HG03280 (cell line): ENCODE results near the gene FAH.
A peak's percentile ranks its signal among the peaks of the same experiment; 100 is the strongest.
"Not testable (repeated sequence)": the region's sequence is repeated elsewhere in the genome, so short reads cannot be mapped to it uniquely, and the experiment has no call there.

Source experiments
- ATAC-seq: cut with Tn5 transposase; IDR thresholded peaks from one replicate; pipeline ENCODE4 v1.9.1; 2021; ENCODE audit warnings: mild to moderate bottlenecking, moderate library complexity; ENCODE audit not compliant: unreplicated experiment

Gene FAH

DNA sequence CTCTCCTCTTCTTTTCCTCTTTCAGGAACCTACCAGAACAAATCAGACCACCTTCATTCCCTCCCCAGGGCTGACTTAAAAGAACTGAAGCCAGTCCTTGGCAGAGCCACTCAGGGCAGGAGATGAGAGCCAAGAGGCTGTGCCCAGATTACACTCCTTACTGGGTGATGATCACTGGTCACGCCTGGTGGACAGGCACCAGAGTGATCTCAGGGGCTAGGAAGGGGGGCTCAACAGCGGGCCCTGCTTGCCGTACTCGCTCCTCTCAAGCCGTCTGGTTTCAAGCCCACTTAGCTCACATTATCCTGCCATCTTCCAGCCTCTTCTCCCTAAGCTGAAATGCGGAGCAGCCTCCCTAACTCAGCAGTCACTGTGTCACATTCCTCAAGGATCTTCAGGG lies 1.7 kb upstream of the FAH start:
- no peak for ATAC-seq

DNA sequence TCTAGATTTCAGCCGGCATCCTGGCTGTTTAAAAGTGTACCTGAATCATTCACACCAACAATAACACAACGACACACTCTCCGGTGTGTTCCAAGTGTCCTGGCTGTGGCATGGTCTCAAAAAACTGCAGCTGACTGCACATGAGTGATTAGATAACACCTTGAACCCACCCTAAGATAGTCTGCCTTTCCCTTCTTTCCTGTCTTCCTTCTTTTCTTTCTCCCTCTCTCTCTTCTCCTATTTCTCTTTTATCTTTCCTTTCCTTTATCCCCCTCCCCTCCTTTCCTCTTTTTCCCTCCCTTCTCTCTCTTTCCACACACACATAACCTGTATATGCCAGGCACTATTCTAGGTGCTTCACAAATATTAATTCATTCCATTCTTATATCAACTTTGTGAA lies 1.2 kb upstream of the FAH start:
- ATAC-seq = no peak

DNA sequence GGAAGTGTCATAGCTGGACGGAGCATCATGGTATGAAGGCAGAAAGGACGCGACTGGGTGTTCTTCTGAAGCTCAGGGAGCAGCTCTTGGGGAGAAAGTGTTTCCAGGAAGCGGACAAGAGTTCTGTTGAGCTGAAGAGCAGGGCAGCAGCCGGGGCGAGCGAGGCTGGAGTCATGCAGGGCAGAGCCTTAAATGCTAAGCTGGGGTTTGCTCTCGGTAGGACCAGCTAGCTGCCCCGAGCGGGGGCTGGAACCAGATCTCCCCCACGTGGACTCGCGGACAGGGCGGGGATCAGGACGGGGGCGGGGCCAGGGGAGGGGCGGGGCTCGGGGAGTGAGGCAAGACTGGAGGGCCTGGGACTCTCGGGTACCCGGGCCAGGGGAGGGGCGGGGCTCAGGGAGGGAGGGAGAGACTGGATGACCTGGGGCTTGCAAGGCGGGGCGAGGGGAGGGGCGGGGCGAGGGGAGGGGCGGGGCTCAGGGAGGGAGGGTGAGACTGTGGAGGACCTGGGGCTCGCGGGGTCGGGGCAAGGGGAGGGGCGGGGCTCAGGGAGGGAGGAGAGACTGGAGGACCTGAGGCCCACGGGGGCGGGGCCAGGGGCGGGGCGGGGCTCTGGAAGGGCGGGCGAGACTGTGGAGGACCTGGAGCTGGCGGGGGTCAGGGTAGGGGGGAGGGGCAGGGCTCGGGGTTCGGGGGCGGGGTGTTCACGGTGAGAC lies 461 bp upstream of the FAH start:
- ATAC-seq = peak; percentile 73

DNA sequence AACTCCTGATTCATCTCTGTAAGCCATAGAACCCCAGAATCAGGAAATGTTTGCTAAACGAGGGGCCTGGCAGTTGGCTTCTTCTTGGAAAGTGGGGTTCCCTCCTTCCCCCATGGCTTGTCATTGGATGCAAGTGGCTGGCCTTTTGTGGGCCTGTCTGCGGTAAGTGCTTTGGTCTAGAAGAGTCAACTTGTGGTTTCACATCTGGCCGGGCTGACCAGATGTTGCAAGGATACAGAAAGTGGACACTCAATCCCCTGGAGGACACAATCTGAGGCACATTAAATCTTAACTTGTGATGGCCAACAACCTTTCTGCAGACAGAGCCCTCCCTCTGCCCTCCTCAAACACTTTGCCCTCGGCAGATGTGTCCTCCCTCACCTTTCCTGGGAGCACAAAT lies 1.1 kb downstream of the FAH start:
- ATAC-seq = no peak

DNA sequence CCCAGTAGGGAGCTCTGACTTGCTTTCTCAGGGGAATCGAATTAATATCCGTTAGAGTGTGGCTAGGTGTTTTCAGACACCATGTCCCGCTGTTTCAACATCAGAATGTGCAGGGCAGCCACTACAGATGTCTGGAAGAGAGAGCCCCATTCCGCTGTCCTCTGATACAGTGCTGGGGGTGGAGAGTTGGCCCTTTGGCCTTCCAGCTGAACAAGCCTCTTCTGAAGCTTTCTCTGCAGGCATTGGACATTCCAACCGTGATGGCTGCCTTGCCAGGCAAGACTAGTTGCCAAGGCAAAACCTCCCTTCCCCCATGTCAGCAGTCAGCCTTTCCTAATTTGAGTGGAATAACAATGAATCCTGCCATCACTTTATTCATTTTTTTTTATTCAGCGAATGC lies 1.5 kb downstream of the FAH start:
- no peak for ATAC-seq

DNA sequence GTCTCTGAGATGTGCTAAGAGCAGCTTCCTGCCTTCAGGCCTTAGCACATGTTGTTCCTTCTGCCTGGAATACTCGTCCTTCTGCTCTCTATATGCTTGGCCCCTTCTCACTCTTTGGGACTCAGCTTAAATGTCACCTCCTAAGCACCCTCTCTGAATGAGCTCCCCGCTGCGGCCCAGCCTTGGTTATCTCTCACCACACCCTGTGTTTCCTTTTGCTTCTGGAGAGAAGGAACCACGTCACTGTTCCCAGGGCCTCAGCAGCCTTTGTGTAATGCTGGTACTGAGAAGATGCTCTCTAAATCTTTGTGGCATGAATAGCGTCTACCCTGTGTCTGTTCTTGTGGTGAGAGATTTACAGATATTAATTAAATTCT lies 2.2 kb downstream of the FAH start:
- ATAC-seq = no peak

DNA sequence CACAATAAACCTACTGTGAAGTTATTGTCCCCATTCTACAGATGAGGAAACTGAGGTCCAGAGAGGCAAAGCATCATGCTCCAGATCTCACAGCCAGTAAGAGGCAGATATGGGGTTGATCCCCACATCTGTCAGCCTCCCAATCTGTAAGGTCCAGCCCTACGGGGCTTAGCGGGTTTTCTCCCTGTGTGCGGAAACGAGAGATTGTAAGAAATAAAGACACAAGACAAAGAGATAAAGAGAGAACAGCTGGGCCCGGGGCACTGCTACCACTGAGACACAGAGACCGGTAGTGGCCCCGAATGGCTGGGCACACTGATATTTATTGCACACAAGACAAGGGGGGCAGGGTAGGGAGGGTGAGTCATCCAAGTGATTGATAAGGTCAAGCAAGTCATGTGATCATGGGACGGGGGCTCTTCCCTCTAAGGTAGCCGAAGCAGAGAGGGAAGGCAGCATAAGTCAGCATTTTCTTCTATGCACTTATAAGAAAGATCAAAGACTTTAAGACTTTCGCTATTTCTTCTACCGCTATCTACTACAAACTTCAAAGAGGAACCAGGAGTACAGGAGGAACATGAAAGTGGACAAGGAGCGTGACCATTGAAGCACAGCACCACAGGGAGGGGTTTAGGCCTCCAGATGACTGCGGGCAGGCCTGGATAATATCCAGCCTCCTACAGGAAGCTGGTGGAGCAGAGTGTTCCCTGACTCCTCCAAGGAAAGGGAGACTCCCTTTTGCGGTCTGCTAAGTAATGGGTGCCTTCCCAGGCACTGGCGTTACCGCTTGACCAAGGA lies 2.8 kb downstream of the FAH start:
- not testable (repeated sequence) for ATAC-seq

DNA sequence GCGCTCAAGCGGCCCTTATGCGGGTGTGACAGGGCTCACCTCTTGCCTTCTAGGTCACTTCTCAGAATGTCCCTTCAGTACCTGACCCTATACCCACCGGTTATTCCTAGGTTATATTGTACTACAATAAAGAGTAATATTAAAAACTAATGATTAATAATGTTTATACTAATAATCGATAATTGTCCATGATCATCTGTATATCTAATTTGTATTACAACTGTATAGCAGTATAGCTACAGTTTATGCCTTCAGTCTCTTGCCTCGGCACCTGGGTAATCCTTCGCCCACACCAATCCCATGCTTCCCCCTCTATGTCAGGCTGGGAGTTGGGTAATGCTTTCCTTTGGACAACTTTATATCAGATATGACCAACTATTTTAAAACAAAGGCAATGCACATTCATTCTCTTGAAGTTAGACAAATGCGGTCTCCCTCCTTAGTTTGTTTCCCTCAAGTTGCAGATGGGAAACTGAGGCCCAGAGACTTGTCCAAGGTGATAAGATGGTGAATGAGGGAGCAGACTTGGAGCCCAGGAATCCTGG lies 3.4 kb downstream of the FAH start:
- no peak for ATAC-seq

DNA sequence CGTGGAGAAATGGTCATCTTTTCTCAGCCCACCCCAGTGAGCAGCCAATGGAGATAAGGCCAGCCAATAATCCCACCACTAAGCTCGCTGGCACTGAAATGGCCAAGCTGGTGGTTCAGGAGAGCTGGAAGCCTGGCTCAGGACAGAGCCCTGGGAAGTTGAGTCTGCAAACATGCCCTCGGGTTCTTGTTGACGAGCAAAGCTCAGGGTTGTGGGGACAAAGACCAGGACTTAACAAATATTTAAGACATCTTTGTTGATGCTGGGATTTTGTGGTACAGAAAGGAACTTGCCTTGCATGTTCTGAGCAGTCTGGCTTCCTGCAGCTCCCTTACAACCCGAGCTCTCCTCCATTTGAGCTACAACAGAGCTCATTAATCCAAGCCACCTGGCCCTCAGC lies 4.4 kb downstream of the FAH start:
- no peak for ATAC-seq

DNA sequence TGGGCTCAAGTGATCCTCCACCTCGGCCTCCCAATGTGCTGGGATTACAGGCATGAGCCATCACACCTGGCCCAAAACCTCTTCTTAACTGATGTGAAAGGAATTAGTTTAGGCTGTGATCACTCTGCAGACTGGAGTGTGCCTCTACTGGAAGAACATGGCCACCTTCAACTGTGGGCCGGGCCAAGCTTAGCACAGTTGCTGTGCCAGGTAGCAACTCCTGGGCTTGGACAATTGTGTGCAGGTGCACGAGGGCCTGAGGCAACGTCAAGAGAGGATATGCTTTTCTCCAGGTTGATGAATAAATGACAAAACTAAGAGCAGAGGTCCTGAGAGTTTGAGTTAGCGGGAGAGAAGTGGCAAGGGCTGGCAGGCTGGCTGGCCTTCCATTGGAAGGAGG lies 6.5 kb downstream of the FAH start:
- no peak for ATAC-seq

DNA sequence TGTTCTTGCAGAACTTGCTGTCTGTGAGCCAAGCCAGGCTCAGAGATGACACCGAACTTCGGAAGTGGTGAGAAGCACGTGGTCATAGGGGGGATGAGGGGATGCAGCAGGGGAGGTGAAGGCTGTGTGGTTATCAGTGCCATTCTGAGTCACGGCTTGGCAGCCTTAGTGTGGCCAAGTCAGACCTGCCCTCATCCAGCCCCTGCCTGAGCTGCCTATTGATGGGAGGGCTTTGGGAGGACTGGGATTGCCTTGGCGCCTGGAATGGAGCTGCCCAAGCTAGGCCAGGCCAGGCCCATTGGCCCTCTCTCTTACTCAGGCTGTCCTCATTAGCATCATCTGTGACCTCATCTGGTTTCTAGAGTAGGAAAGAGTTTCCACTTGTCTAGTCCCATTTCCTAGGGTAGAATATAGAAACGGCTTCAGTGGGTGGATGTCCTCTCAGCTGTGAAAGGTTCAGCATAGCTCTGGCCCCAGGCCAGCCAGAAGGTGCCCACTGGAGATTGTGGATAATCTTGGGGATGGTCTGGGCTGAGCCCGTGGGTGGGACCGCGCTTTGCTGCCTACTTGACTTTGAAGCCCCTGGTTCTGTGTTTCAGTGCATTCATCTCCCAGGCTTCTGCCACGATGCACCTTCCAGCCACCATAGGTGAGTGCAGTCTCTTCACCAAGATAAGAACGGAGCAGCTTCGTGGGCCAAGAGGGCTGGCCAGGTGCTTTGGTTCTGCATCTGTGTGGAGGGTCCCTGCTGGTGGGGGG lies 7.2 kb downstream of the FAH start:
- ATAC-seq = no peak

DNA sequence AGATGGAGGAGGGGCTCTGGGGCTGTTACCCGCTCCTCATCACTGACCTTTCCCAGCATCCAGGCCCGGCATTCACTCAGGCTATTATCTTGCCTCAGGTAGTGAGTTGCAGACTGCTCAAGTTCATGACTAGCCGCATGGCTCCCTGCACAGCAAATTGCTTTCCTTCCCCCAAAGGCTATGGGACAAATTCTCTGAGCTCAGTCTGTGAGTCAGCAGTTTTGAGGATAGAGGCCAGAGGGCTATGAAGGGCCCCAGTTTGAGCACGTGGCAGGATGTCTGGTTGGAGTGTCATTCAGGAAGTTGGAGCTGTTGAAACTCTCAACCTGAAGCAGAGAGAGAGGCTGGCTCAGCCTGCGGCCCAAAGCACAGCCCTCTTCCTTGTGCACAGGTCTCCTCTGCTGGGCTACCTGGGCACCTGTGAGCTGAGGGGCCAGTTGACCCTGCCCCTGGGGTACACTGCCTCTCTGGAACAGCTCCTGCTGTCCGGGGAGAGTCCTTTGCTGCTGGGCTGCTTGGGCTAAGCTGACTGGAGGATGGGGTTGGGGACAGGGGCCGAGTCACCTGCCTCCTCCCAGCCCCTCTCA lies 7.9 kb downstream of the FAH start:
- ATAC-seq = no peak

DNA sequence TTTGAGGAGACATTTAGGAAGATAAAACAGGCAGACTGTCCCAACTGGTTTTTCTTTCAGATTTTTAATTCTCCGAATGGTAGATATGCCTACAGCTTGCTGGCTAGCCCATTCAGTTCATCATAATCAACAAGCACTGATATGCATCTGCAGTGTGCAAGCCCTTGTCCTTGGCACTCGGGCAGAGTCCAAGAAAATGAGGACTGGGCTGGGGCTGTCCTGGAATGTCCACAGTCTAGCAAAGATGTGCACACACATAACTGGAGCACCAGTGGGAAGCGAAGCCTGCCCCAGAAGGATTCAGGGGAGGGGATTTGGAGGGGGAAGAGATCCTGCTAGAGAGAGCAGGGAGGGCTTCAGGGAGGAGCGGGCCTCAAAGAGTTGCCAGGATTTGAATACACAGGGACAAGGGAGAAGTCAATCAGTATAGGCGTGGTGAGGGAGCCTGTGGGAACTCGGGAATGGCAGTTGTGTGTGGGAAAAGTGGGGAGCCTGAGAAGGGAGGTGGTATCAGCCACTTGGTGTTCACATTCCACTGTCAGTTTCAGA lies 8.7 kb downstream of the FAH start:
- ATAC-seq = no peak

DNA sequence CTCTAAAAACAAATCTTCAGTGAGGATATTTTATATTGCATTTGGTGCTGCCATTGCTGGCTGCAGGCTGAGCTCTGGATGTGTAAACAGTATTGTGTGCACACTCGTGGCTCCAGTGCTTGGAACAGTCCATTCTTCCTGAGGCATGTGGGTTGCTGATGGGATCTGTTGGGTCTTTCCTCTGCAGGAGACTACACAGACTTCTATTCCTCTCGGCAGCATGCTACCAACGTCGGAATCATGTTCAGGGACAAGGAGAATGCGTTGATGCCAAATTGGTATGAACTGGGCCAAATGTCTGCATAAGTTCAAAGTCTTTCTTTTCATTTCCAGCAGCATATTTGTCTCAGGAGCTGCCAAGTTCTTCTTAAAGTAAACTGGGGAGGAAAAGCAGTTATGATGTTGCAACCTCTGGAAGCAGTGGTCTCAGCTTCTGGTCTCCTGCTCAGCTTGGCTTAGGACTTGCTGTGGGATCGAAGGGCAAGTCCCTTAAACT lies 9.3 kb downstream of the FAH start:
- ATAC-seq = no peak

DNA sequence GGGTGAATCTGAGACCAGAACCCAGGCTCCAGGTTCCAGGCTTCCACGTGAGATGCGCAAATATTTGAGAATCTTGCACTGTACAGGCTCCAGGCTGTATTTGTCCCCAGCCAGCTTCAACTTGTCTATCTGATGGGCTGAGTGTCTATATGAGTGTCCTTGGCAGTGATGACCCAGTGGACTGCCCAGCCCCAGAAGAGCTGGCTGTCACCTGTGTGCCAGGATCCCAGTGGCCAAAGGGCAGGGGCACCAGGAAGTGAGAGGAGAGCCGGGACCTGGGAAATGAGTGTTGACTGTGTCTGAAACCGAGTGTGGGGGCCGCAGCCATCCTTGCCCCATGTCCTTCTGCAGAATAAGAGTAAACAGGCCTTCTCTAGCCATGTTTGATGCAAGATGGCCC lies 10.4 kb downstream of the FAH start:
- ATAC-seq = no peak

DNA sequence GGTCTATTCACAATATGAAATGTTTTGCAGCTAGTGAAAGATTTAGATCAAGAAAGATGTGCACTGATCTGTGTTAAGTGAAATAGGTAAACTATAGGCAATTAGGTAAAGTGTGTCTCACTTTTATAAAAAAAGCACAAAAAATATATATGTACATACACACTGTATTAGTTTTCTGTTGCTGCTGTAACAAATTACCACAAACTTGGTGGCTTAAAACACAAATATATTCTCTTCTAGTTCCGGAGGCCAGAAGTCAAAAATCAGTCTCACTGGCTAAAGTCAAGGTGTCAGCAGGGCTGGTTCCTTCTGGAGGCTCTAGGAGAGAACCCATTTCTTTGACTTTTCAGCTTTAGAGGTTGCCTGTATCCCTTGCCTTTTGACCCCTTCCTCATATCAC lies 11.1 kb downstream of the FAH start:
- no peak for ATAC-seq

DNA sequence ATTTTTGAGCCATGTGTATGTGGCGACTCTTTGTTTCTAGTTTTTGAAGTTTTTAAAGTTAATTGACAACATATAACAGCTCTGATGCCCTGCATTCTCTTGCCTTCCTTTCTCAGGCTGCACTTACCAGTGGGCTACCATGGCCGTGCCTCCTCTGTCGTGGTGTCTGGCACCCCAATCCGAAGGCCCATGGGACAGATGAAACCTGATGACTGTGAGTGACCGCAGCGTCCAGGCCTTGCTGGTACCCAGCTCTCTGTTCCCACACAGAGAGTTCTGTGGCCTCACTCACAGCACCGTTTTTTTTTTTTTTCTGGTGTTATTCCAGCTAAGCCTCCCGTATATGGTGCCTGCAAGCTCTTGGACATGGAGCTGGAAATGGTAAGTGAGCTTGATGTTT lies 15.1 kb downstream of the FAH start:
- no peak for ATAC-seq

DNA sequence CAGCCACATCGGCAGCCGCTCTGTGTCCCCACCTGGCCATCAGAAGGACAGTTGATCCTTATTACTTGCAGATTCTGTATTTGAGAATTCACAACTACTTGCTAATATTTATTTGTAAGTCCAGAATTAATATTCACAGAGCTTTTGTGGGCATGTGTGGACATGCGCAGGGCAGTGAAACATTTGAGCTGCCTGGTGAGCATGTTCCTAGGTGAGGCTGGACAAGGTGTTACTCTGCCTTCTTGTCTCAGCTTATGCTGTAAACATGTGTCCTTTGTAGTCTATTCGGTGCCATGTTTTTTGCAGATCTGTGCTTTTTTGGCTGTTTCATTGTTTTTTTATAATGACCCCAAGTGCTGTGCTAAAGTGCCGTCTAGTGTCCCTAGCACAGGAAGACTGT lies 15.6 kb downstream of the FAH start:
- no peak for ATAC-seq

DNA sequence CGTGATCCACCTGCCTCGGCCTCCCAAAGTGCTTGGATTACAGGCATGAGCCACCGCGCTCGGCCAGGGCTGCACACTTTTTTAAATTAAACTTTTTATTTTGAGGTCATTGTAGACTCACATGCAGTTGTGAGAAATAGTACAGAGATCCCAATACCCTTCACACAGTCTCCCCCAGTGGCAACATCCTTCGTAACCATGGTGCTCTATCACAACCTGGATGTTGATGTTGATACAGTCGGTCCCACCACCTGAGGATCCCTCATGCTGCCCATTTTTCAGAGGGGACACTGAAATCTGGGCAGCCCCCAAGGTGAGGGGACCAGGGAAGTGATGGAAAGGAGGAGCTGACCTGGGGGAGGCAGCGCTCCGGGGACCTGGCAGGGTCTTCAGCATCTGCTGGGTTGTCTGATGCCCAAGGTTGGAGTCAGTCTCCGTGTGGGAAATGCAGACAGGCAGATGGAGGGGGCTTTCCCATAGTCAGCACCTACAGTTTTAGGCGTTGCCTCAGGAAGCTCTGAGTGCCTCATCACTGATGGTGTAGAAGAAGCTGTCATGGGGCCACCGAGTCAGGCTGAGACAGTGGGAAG lies 17.1 kb downstream of the FAH start:
- no peak for ATAC-seq

DNA sequence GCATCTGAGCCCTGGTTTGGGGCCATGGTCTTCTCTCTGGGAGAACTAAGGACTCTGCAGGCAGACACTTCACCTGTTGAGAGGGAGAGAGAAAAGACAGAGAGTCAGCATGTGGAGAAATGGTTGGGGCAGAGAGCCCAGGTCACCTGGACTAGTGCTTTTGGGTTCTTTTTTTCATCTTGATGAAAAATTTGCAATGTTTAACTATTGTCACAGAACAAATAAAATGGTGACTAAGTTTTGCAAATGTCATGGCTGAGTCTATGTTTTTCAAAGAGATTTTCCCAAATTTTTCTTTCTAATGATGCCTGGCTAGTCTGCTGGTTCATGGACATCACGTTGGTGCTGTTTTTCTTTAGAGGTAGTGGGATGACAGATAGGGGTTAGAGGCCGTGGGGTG lies 17.8 kb downstream of the FAH start:
- no peak for ATAC-seq
